Measurements from ENCODE around the gene ZNF341. TPM values are rescaled to one million over a fixed set of nuclear protein-coding genes. Genes with fewer than 3 reads are reported as not detected.
"Not testable (repeated sequence)": the region's sequence is repeated elsewhere in the genome, so short reads cannot be mapped to it uniquely, and the experiment has no call there.

ZNF341 gene
- total RNA-seq, 1 donor from 2014 or later, result 1.8 TPM

GRCh38 chr20:33697129-33697528 is 34.7 kb upstream of the ZNF341 start:
- Histone ChIP-seq H3K27ac (replicated peaks) (peak overlapping the region; percentile 12), H3K9me3 (replicated peaks) (no peaks in the 10 kb centered on the region), H3K36me3 (no peaks in the 10 kb centered on the region), H3K4me1 (peaks cover 7% of the 10 kb centered on the region), H3K4me3 (no peak overlapping the region), H3K27me3 (ENCODE audit: low read depth) (no peaks in the 10 kb centered on the region)
- intact Hi-C loops (cut with micrococcal nuclease), result no loop called here
- TF ChIP-seq CTCF (IDR thresholded peaks at IDR 0.05; ENCODE audit: borderline replicate concordance), result no peak
- no peak for DNase-seq

GRCh38 chr20:33698966-33699365 is 32.8 kb upstream of the ZNF341 start:
- H3K27me3 ChIP-seq (ENCODE audit: low read depth); H3K27ac ChIP-seq (replicated peaks); H3K9me3 ChIP-seq (replicated peaks); DNase-seq; H3K4me3 ChIP-seq; H3K36me3 ChIP-seq; intact Hi-C loops (cut with micrococcal nuclease): not testable (repeated sequence)
- peaks cover 15% of the 10 kb centered on the region for H3K4me1 ChIP-seq

- DNase-seq; H3K36me3 ChIP-seq; intact Hi-C loops (cut with micrococcal nuclease); H3K9me3 ChIP-seq (replicated peaks); H3K27me3 ChIP-seq (ENCODE audit: low read depth); H3K27ac ChIP-seq (replicated peaks); H3K4me3 ChIP-seq: not testable (repeated sequence)
- peaks cover 11% of the 10 kb centered on the region for H3K4me1 ChIP-seq
Observed at GRCh38 chr20:33700696-33701441, 30.9 kb upstream of the ZNF341 start.

- no peak overlapping the region for H3K27ac ChIP-seq (replicated peaks)
- no peak for TF ChIP-seq CTCF (IDR thresholded peaks at IDR 0.05; ENCODE audit: borderline replicate concordance)
- H3K4me3 ChIP-seq, result no peak overlapping the region
- H3K9me3 ChIP-seq (replicated peaks), result no peaks in the 10 kb centered on the region
- H3K36me3 ChIP-seq, result peaks cover 11% of the 10 kb centered on the region
- intact Hi-C loops (cut with micrococcal nuclease), result no loop called here
- no peaks in the 10 kb centered on the region for H3K27me3 ChIP-seq (ENCODE audit: low read depth)
- peaks cover 11% of the 10 kb centered on the region for H3K4me1 ChIP-seq
- no peak for DNase-seq
Observed at GRCh38 chr20:33701629-33702450, 30.0 kb upstream of the ZNF341 start.

- Histone ChIP-seq H3K27ac (replicated peaks) (no peak overlapping the region), H3K36me3 (peaks cover 21% of the 10 kb centered on the region), H3K27me3 (ENCODE audit: low read depth) (no peaks in the 10 kb centered on the region), H3K9me3 (replicated peaks) (no peaks in the 10 kb centered on the region), H3K4me3 (no peak overlapping the region), H3K4me1 (peaks cover 11% of the 10 kb centered on the region)
- DNase-seq, result peak; percentile 75
- TF ChIP-seq CTCF (IDR thresholded peaks at IDR 0.05; ENCODE audit: borderline replicate concordance), result no peak
- intact Hi-C loops (cut with micrococcal nuclease), result no loop called here
Observed at GRCh38 chr20:33702861-33703260, 28.9 kb upstream of the ZNF341 start.

- Histone ChIP-seq H3K4me1 (peaks cover 11% of the 10 kb centered on the region), H3K9me3 (replicated peaks) (no peaks in the 10 kb centered on the region), H3K4me3 (no peak overlapping the region), H3K27me3 (ENCODE audit: low read depth) (no peaks in the 10 kb centered on the region), H3K36me3 (peaks cover 24% of the 10 kb centered on the region), H3K27ac (replicated peaks) (no peak overlapping the region)
- no peak for TF ChIP-seq CTCF (IDR thresholded peaks at IDR 0.05; ENCODE audit: borderline replicate concordance)
- intact Hi-C loops (cut with micrococcal nuclease), result no loop called here
- DNase-seq, result no peak
Observed at GRCh38 chr20:33703498-33704137, 28.2 kb upstream of the ZNF341 start.
